Posterior vena cava (tissue), 2 donors: ENCODE results near the gene C17orf107. TPM values are rescaled to one million over a fixed set of nuclear protein-coding genes. Genes with fewer than 3 reads are reported as not detected.
A peak's percentile ranks its signal among the peaks of the same experiment; 100 is the strongest.

Source experiments
- DNase-seq: peaks from one replicate; pipeline ENCODE4 v3.0.0-alpha.2; 2020; ENCODE audit warnings: low spot score
- intact Hi-C, 2 donors: fragments of 100-400 bp; cut with DNase I; formaldehyde crosslinking; loops; one replicate each; pipeline versions ENCODE4 v1.14.1 to v1.14.2; 2022 to 2023
- total RNA-seq, 2 donors: library from RNA; stranded (reverse); fragmentation: NEBNext Ultra II Directional; extraction: Animal tissue kit (Norgen Biotek cat#: 25700); gene quantifications; one replicate each; pipeline ENCODE4 v1.2.1, GENCODE V29; 2021
- donor health status: DM: yes; HTN: yes; CAD: no.
- donor health status: DM: yes; HTN: yes; CAD: no.

C17orf107 gene
- total RNA-seq, 2 donors from 2014 or later = 1.00 to 1.3 TPM

GRCh38 chr17:4942760-4943508, 43.6 kb downstream of the C17orf107 start:
- no peak for DNase-seq
- intact Hi-C loops = no loop called here

GRCh38 chr17:4944163-4944553, 44.8 kb downstream of the C17orf107 start:
- intact Hi-C loops = no loop called here
- no peak for DNase-seq

GRCh38 chr17:4944554-4945175, 45.3 kb downstream of the C17orf107 start:
- intact Hi-C loops = no loop called here
- no peak for DNase-seq

GRCh38 chr17:4945176-4945943, 46.0 kb downstream of the C17orf107 start:
- intact Hi-C loops = no loop called here
- DNase-seq = peak; percentile 95

- intact Hi-C loops = no loop called here
Observed at GRCh38 chr17:4945944-4946280, 46.6 kb downstream of the C17orf107 start.

GRCh38 chr17:4946312-4946976, 47.1 kb downstream of the C17orf107 start:
- no peak for DNase-seq
- intact Hi-C loops = no loop called here

More at GRCh38 chr17:4945944-4946280, 46.6 kb downstream of the C17orf107 start:
- DNase-seq = no peak

GRCh38 chr17:4947010-4947410, 47.7 kb downstream of the C17orf107 start:
- intact Hi-C loops = no loop called here
- DNase-seq = no peak

GRCh38 chr17:4947411-4948165, 48.3 kb downstream of the C17orf107 start:
- intact Hi-C loops = no loop called here
- DNase-seq = peak; percentile 90

GRCh38 chr17:4948166-4948930, 49.0 kb downstream of the C17orf107 start, which contains the start of gene PFN1:
Gene PFN1, minus strand, starts transcription at chr17:4948530. Its CDS starts 136 bp downstream, at chr17:4948394.
- intact Hi-C loops = no loop called here

GRCh38 chr17:4948931-4949320, 49.6 kb downstream of the C17orf107 start:
- intact Hi-C loops = no loop called here
- peak; percentile 95 for DNase-seq

More at GRCh38 chr17:4948166-4948930, 49.0 kb downstream of the C17orf107 start, which contains the start of gene PFN1:
- DNase-seq = peak; percentile 97

- intact Hi-C loops = loop anchor here in 1 of 2 donors (10.0 kb wide), 1 partner anchor 245 kb away; the partner anchor contains the start of gene ZNF594
- peak; percentile 93 for DNase-seq
Observed at GRCh38 chr17:4949321-4950074, 50.2 kb downstream of the C17orf107 start.

- peak; percentile 90 for DNase-seq
- intact Hi-C loops = loop anchor here in 1 of 2 donors (10.0 kb wide), 1 partner anchor 245 kb away; the partner anchor contains the start of gene ZNF594
Observed at GRCh38 chr17:4950075-4950745, 50.9 kb downstream of the C17orf107 start.

- intact Hi-C loops = loop anchor here in 1 of 2 donors (10.0 kb wide), 1 partner anchor 244 kb away; the partner anchor contains the start of gene ZNF594
- DNase-seq = no peak
Observed at GRCh38 chr17:4950746-4951204, 51.4 kb downstream of the C17orf107 start, which contains the start of gene ENO3. Gene ENO3, plus strand, starts transcription at chr17:4951119. Its CDS starts 711 bp downstream, at chr17:4951830.

- intact Hi-C loops = loop anchor here in 1 of 2 donors (10.0 kb wide), 1 partner anchor 243 kb away; the partner anchor contains the start of gene ZNF594
- DNase-seq = no peak
Observed at GRCh38 chr17:4951486-4951885, 52.1 kb downstream of the C17orf107 start.
